GM20000 (cell line): Measurements from ENCODE around the gene SFRP2.

Experiments used
- DNase-seq: peaks from one replicate; pipeline ENCODE4 v3.0.0; 2012; ENCODE audit warnings: low spot score
- TF ChIP-seq, protein P1 (sequence below): IDR thresholded peaks from 2 replicates; pipeline ENCODE4 v1.5.1; 2012; ENCODE audit warnings: mild to moderate bottlenecking, control low read depth; ENCODE audit errors: extremely low read depth, missing control alignments

SFRP2 gene

DNA sequence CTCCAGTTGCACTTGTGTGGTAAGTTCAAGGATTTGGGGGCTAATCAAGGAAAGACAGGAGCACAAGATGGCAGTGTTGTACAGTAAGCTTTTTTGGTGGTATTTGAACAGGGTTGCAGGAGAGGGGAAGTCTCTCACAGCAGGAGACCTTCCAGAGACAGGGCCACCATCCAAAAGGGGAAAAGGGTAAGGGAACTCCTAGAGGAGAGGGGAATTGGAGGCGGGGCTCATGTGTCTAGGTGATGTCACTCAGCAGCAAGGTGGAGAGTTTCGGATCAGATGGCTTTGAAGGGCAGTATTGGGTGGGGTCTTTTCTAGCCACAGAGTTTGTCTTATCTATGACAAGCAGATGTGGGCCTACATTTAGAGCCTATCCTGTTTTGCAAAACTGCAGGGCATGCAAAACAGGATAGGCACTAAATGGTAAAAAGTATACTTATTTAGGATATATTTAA is 15.6 kb downstream of the SFRP2 start:
- TF ChIP-seq, protein P1, sequence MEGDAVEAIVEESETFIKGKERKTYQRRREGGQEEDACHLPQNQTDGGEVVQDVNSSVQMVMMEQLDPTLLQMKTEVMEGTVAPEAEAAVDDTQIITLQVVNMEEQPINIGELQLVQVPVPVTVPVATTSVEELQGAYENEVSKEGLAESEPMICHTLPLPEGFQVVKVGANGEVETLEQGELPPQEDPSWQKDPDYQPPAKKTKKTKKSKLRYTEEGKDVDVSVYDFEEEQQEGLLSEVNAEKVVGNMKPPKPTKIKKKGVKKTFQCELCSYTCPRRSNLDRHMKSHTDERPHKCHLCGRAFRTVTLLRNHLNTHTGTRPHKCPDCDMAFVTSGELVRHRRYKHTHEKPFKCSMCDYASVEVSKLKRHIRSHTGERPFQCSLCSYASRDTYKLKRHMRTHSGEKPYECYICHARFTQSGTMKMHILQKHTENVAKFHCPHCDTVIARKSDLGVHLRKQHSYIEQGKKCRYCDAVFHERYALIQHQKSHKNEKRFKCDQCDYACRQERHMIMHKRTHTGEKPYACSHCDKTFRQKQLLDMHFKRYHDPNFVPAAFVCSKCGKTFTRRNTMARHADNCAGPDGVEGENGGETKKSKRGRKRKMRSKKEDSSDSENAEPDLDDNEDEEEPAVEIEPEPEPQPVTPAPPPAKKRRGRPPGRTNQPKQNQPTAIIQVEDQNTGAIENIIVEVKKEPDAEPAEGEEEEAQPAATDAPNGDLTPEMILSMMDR: no peak

GRCh38 chr4:153771046-153771445 is 17.8 kb downstream of the SFRP2 start:
- no peak for DNase-seq
- TF ChIP-seq, protein P1: no peak

More for the DNA sequence above, 15.6 kb downstream of the SFRP2 start:
- DNase-seq: no peak

- TF ChIP-seq, protein P1: no peak
Measured at GRCh38 chr4:153766758-153767157, 22.1 kb downstream of the SFRP2 start.

DNA sequence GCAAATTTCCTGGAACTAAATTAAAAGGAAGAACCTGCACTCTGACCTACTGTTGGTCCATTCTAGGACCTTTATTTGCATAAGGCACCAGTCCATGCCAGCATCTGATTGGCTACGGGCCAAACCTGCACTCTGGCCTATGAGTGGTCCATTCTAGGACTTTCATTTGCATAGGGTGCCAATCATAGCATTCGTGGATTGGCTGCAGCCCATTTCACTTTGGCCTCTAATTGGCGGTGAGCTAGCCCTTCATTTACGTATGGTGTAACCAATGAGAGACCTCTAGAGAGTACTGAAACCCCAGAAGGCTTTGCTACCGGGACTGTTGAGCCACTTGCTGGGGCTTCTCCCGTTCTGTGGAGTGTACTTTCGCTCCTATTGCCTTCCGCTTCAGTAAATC is 23.0 kb downstream of the SFRP2 start:
- TF ChIP-seq, protein P1: no peak
- DNase-seq: no peak

More at GRCh38 chr4:153766758-153767157, 22.1 kb downstream of the SFRP2 start:
- DNase-seq: no peak

DNA sequence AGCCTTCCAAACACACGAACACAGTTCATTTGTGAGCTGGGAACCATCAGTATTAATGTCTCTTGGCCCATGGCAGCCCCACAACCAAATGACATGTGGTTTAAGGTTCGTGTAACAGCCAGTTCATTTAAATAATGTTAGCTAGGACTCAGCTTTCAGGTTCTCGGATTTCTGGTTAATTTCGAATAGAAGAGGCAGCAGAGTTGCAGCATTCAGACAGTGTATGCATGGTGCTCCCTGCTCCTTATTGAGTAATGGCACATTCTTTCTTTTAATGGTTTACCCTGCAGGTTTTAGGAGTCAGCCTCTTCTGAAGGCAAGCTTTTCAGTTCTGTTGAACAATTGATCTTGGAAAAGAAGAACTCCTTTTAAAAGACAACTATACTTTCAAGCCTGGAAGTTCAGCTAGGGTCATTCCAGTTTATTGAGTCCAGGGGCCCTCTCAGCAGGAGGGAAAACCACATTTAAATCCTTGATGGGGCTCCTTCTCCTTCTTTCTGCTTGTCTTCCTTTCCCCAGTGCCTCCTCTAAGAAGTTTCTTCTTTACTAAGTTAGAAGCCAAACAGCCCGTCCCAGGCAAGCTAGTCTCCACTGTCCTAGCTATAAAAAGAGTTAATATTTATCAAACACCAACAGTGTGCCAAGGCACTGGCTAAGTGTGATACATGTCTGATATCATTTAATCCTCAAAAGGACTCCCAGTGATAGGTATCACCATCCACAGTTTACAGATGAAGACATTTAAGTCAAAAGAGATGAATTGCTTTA is 24.1 kb downstream of the SFRP2 start:
- no peak for DNase-seq
- TF ChIP-seq, protein P1: no peak

GRCh38 chr4:153763404-153763803 is 25.5 kb downstream of the SFRP2 start:
- TF ChIP-seq, protein P1: no peak
- DNase-seq: no peak

DNA sequence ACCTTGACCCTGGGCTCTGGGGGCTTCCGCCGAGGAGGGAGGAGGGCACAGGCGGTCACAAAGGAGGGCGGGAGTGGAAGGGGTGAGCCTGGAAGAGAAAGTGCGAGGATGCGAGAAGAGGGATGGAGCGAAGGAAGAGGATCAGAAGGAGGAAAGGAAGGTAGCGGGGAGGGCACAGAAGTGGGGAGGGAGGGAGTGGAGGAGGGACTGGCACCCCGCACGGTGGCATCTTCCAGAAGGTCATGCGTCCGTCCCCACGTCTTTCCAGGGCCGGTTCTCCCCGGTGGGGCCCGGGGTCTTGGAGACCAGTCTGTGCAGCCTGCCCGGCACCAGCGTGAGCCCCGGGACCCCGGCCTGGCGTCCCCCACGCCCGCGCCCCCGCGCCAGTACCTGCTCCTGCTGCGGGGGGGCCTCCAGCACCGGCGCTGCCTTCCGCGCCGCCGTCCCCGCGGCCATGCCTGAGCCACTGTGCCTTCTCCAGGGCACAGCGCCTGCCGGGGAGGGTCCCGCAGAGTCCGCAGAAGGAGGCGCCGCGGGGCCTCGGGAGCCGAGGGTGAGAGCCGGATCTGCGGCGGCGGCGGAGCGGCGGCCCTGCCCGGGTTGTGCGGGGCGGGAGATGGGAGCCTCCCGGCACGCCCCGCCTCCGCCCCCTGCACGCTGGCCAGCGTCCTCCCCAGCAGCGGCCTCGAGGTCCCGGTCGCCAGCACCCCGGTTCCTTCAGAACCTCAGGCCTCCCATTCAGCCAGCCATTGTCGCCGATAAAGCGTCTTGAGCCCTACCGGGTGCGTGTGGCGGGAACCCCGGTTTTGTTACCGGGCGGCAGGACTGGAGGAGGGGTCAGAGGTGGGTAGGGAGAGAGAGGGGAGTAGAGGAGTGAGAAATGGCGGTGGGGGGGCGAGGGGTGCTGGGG is 29.2 kb downstream of the SFRP2 start, which contains the start of gene RNF175:
RNF175 (minus strand) TSS at position 618 of the 910 bp plus-strand sequence; CDS start at position 456, 162 bp downstream.
- TF ChIP-seq, protein P1: no peak
- no peak for DNase-seq
